HG02870 (cell line): ENCODE data around the gene IFNGR2.
"Not testable (repeated sequence)": the region's sequence is repeated elsewhere in the genome, so short reads cannot be mapped to it uniquely, and the experiment has no call there.

ENCODE experiments used
- ATAC-seq: cut with Tn5 transposase; IDR thresholded peaks from one replicate; pipeline ENCODE4 v1.9.1; 2021; ENCODE audit warnings: mild to moderate bottlenecking, moderate library complexity; ENCODE audit not compliant: unreplicated experiment

The IFNGR2 gene

GRCh38 chr21:33402001-33402979, 923 bp upstream of the IFNGR2 start:
- no peak for ATAC-seq

- peak; percentile 44 for ATAC-seq
Observed at GRCh38 chr21:33403786-33404585, 773 bp downstream of the IFNGR2 start.

- no peak for ATAC-seq
Observed at GRCh38 chr21:33406493-33406892, 3.3 kb downstream of the IFNGR2 start.

- no peak for ATAC-seq
Observed at GRCh38 chr21:33411949-33412430, 8.8 kb downstream of the IFNGR2 start.

- ATAC-seq: not testable (repeated sequence)
Observed at GRCh38 chr21:33412439-33412831, 9.2 kb downstream of the IFNGR2 start.

- ATAC-seq: peak; percentile 61
Observed at GRCh38 chr21:33412832-33413519, 9.8 kb downstream of the IFNGR2 start.

- ATAC-seq: no peak
Observed at GRCh38 chr21:33414068-33414467, 10.9 kb downstream of the IFNGR2 start.

GRCh38 chr21:33414926-33415325, 11.7 kb downstream of the IFNGR2 start:
- ATAC-seq: no peak

GRCh38 chr21:33418691-33419090, 15.5 kb downstream of the IFNGR2 start:
- ATAC-seq: no peak

- no peak for ATAC-seq
Observed at GRCh38 chr21:33419538-33420123, 16.4 kb downstream of the IFNGR2 start.

GRCh38 chr21:33421713-33422393, 18.6 kb downstream of the IFNGR2 start:
- ATAC-seq: no peak

GRCh38 chr21:33424214-33424613, 21.0 kb downstream of the IFNGR2 start:
- no peak for ATAC-seq

- ATAC-seq: no peak
Observed at GRCh38 chr21:33425825-33426224, 22.6 kb downstream of the IFNGR2 start.

- ATAC-seq: no peak
Observed at GRCh38 chr21:33427051-33427450, 23.8 kb downstream of the IFNGR2 start.

- ATAC-seq: no peak
Observed at GRCh38 chr21:33428669-33429068, 25.5 kb downstream of the IFNGR2 start.

GRCh38 chr21:33430858-33431257, 27.6 kb downstream of the IFNGR2 start:
- no peak for ATAC-seq

- ATAC-seq: no peak
Observed at GRCh38 chr21:33432496-33432895, 29.3 kb downstream of the IFNGR2 start.

GRCh38 chr21:33433001-33433400, 29.8 kb downstream of the IFNGR2 start:
- no peak for ATAC-seq

- ATAC-seq: no peak
Observed at GRCh38 chr21:33433425-33434114, 30.4 kb downstream of the IFNGR2 start.
